Ovary (tissue), 3 donors: ENCODE data around the gene CFAP97D1.

Experiments used
- EP300 ChIP-seq: sonication (generic); formaldehyde crosslinking; IDR thresholded peaks from one replicate; pipeline ENCODE4 v1.6.1; 2017; ENCODE audit warnings: antibody characterized with exemption
- POLR2A ChIP-seq: fragments of 450-650 bp; IDR thresholded peaks from one replicate; pipeline ENCODE4 v1.6.1; 2017; ENCODE audit warnings: antibody characterized with exemption, mild to moderate bottlenecking, moderate library complexity
- TF ChIP-seq, protein P1 (sequence below), 3 donors: fragments of 450-650 bp in 2 of 3; fragments of 200-600 bp in 1 of 3; IDR thresholded peaks; one replicate each; pipeline versions ENCODE4 v1.5.1 to v1.8.0; 2016 to 2022; ENCODE audit warnings: antibody characterized with exemption in 3 of 3, mild to moderate bottlenecking in 1 of 3
- donor health status: DM: no; HTN: no; CAD: no.

DNA sequence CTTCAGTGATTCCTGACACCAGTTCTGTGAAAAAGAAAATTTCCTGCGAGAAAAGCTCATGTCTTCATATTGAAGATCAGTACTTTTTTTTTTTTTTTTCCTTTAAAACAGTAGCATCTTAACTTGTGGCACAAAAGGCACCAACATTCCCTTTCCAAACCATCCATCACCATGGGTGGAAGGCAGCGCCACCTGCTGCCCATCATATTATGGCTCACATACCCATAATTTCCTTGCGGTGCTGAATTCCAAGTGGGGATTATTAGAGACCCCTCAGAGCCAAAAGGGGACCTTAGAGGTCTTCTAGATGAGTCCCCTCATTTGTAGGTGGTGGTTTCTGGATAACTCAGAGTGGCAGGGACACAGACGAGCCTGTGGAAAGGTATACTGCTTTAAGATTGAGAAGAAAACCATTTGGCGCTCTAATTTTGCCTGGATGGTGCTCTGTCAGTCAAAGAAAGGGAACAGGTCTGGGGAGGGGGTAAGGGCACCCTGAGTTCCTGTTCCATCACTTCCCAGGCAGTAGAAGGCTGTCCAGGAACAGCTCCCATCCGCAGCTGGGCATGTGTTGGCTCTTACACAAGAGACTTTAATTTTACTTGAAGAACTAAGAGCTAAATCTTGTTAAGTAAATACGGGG, 13.7 kb upstream of the CFAP97D1 start:
- TF ChIP-seq, protein P1, sequence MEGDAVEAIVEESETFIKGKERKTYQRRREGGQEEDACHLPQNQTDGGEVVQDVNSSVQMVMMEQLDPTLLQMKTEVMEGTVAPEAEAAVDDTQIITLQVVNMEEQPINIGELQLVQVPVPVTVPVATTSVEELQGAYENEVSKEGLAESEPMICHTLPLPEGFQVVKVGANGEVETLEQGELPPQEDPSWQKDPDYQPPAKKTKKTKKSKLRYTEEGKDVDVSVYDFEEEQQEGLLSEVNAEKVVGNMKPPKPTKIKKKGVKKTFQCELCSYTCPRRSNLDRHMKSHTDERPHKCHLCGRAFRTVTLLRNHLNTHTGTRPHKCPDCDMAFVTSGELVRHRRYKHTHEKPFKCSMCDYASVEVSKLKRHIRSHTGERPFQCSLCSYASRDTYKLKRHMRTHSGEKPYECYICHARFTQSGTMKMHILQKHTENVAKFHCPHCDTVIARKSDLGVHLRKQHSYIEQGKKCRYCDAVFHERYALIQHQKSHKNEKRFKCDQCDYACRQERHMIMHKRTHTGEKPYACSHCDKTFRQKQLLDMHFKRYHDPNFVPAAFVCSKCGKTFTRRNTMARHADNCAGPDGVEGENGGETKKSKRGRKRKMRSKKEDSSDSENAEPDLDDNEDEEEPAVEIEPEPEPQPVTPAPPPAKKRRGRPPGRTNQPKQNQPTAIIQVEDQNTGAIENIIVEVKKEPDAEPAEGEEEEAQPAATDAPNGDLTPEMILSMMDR (IDR thresholded peaks at IDR 0.05), result peak; percentile 41 to 56 (median 48)
- no peak for TF ChIP-seq POLR2A
- TF ChIP-seq EP300, result no peak
